Panc1 (cell line): ENCODE measurements around the gene MSMB.

Source experiments
- POLR2AphosphoS5 ChIP-seq: IDR thresholded peaks from 2 replicates; pipeline ENCODE4 v1.6.1; 2012; ENCODE audit warnings: mild to moderate bottlenecking, low read depth, low read length, moderate library complexity
- SIN3A ChIP-seq: IDR thresholded peaks from 2 replicates; pipeline ENCODE4 v1.6.1; 2012; ENCODE audit warnings: low read depth, mild to moderate bottlenecking, low read length, moderate library complexity, borderline replicate concordance; ENCODE audit not compliant: insufficient read depth
- TCF7L2 ChIP-seq: IDR thresholded peaks from 2 replicates; pipeline ENCODE4 v1.6.1; 2011; ENCODE audit warnings: mild to moderate bottlenecking, low read depth, low read length, inconsistent platforms
- TF ChIP-seq, protein P1 (sequence below): fragments of 450-650 bp; IDR thresholded peaks from 2 replicates; pipeline ENCODE4 v1.5.1; 2017; ENCODE audit warnings: mild to moderate bottlenecking
- TF ChIP-seq, protein P2 (sequence below), 2 experiments: IDR thresholded peaks; 2 replicates each; pipeline ENCODE4 v1.6.1; 2011 to 2012; ENCODE audit warnings: low read depth in 2 of 2, control low read depth in 1 of 2, low read length in 1 of 2, mild to moderate bottlenecking in 1 of 2, moderate library complexity in 1 of 2; ENCODE audit not compliant: insufficient read depth in 1 of 2

DNA sequence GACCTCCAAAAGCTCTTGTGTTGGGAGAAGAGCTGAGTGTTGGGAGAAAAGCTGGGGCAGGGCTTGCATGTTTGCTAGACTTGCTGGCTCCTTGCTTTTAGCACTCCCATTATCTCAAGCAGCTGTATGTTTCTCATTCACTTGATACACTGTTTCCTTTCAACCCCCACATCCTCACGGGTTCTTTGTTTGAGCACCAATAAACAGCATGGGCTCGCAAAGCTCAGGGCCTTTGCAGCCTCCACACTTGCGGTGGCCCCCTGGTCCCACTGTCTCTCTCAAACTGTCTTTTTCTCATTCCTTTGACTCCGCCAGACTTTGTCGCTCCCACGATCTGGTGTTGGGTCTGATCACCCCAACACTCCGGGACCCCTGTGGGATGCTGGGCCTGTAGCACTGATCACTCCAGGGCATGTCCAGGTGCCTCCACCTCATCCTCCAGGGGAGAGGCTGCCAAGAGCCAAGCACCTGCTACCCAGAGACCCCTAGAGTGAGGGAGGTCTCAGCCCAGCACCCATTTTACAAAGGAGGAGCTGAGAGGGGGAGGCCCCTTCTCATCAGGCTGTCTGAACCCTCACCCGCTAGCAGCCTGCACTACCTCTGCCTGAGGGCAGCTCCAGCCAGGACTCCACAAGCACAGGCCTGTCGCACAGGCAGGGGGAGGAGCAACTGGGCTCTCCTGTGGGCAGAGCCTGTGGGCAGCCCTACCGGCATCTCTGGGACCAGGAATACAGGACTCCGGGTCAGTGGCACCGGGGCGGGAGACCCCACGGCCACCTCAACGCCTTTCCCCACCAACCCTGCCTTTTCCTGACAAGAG lies 49.1 kb upstream of the MSMB start:
- TF ChIP-seq SIN3A (no peak), POLR2AphosphoS5 (no peak), TCF7L2 (no peak)
- TF ChIP-seq, protein P1, sequence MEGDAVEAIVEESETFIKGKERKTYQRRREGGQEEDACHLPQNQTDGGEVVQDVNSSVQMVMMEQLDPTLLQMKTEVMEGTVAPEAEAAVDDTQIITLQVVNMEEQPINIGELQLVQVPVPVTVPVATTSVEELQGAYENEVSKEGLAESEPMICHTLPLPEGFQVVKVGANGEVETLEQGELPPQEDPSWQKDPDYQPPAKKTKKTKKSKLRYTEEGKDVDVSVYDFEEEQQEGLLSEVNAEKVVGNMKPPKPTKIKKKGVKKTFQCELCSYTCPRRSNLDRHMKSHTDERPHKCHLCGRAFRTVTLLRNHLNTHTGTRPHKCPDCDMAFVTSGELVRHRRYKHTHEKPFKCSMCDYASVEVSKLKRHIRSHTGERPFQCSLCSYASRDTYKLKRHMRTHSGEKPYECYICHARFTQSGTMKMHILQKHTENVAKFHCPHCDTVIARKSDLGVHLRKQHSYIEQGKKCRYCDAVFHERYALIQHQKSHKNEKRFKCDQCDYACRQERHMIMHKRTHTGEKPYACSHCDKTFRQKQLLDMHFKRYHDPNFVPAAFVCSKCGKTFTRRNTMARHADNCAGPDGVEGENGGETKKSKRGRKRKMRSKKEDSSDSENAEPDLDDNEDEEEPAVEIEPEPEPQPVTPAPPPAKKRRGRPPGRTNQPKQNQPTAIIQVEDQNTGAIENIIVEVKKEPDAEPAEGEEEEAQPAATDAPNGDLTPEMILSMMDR, result no peak
- TF ChIP-seq, protein P2, sequence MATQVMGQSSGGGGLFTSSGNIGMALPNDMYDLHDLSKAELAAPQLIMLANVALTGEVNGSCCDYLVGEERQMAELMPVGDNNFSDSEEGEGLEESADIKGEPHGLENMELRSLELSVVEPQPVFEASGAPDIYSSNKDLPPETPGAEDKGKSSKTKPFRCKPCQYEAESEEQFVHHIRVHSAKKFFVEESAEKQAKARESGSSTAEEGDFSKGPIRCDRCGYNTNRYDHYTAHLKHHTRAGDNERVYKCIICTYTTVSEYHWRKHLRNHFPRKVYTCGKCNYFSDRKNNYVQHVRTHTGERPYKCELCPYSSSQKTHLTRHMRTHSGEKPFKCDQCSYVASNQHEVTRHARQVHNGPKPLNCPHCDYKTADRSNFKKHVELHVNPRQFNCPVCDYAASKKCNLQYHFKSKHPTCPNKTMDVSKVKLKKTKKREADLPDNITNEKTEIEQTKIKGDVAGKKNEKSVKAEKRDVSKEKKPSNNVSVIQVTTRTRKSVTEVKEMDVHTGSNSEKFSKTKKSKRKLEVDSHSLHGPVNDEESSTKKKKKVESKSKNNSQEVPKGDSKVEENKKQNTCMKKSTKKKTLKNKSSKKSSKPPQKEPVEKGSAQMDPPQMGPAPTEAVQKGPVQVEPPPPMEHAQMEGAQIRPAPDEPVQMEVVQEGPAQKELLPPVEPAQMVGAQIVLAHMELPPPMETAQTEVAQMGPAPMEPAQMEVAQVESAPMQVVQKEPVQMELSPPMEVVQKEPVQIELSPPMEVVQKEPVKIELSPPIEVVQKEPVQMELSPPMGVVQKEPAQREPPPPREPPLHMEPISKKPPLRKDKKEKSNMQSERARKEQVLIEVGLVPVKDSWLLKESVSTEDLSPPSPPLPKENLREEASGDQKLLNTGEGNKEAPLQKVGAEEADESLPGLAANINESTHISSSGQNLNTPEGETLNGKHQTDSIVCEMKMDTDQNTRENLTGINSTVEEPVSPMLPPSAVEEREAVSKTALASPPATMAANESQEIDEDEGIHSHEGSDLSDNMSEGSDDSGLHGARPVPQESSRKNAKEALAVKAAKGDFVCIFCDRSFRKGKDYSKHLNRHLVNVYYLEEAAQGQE (IDR thresholded peaks at IDR 0.05; ENCODE audit: insufficient read depth in 1 of 2, low read depth in 2 of 2, low read length in 1 of 2), result no peak
